SJSA1 (cell line): ENCODE measurements around the gene RASSF8. TPM values are rescaled to one million over a fixed set of nuclear protein-coding genes. Genes with fewer than 3 reads are reported as not detected.
A peak's percentile ranks its signal among the peaks of the same experiment; 100 is the strongest.

Source experiments
- DNase-seq, 2 experiments: peaks; one replicate each; pipeline ENCODE4 v3.0.0-alpha.2; 2015 to 2020; ENCODE audit warnings: low spot score in 2 of 2, low read depth in 1 of 2
- H3K27ac ChIP-seq: fragments of 250-450 bp; sonication (Bioruptor Pico); 2 replicates; pipeline ENCODE4 v1.5.1; 2020; ENCODE audit warnings: mild to moderate bottlenecking, moderate library complexity
- H3K27me3 ChIP-seq: fragments of 250-450 bp; sonication (Bioruptor Pico); replicated peaks from 2 replicates; pipeline ENCODE4 v1.5.1; 2020; ENCODE audit warnings: mild to moderate bottlenecking, moderate library complexity
- H3K36me3 ChIP-seq: fragments of 250-450 bp; sonication (Bioruptor Pico); 2 replicates; pipeline ENCODE4 v1.5.1; 2020; ENCODE audit warnings: mild to moderate bottlenecking
- H3K4me1 ChIP-seq: fragments of 250-450 bp; sonication (Bioruptor Pico); replicated peaks from 2 replicates; pipeline ENCODE4 v1.6.1; 2021; ENCODE audit warnings: mild to moderate bottlenecking
- H3K4me3 ChIP-seq: fragments of 250-450 bp; sonication (Bioruptor Pico); 2 replicates; pipeline ENCODE4 v1.5.1; 2020; ENCODE audit warnings: mild to moderate bottlenecking
- H3K9me3 ChIP-seq: fragments of 250-450 bp; sonication (Bioruptor Pico); replicated peaks from 2 replicates; pipeline ENCODE4 v1.5.1; 2020; ENCODE audit warnings: mild to moderate bottlenecking
- total RNA-seq: library from RNA; depleted of rRNA; stranded (reverse); fragments of >200 nt; shearing (Covaris generic); gene quantifications from 2 replicates; pipeline ENCODE4 v1.2.3, GENCODE V29; 2014

The RASSF8 gene
- total RNA-seq, 1 experiment from 2014 or later, result 65.0 TPM

DNA sequence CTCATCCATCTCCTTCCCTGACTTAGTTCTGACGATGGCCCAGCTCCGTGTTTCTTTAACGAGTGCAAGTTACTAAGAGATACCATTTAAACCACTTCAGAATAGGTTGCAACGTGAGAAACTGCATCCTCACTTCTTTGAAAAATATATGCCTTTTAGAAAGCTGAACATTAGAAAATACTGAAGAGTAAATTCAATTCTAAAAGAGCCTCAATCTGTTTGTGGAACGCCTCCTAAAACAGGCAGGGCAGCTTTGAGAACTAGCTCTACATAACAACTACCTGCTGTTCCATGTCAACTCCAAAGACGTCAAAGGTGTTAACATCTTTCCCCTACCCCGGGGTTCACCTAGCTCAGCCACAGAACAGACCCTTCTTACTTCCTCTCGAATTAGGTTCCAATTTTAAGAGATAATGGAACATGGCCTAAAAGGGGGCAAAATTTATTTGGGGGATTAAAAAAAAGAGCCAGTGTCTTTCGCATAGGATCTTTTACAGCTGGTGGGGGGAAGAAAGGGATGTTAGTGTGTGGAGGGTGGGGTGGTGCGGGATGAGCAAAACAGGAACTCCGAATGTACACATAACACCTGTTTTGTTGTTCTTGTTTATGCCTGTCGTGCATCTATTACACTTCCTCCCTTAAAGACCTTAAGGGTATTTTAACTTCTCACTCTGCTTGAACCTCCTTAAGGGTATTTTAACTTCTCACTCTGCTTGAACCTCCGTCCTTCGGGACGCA, 163.0 kb downstream of the RASSF8 start:
- Histone ChIP-seq H3K36me3 (peaks cover 59% of the 10 kb centered on the region), H3K4me1 (peaks cover 30% of the 10 kb centered on the region), H3K27ac (peak overlapping the region; percentile 90), H3K4me3 (peak overlapping the region; percentile 56), H3K27me3 (no peaks in the 10 kb centered on the region), H3K9me3 (no peaks in the 10 kb centered on the region)
- peak in 1 of 2 experiments; percentile 61 for DNase-seq

DNA sequence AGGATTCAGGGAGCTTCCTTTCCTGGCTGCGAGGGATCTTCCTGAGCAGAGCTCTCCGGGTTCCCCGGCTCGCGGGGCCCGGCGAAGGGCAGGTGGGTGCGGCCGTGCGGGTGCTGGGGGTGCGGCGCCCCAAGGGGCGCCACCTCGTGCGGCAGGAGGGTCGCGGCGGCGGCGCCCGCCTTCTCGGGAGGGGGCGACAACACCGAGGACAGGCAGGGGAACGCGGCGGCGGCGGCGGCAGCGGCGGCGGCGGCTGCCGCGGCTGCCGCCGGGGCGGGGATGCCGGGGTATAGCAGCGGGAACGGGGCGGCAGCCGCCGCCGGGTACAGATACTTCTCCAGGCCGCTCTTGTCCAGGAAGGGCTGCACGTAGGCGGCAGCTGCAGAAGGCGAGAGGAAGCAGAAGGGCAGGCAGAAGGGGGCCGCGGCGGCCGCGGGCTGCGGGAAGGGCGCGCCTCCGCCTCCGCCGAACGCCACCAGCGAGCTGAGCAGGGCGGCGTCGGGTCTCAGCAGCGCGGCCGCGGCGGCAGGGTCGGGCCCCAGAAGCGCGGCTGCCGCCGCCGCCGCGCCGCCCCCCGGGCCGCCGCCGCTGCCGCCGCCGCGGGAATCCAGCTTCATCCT, 163.7 kb downstream of the RASSF8 start:
- H3K4me1 ChIP-seq, result peaks cover 30% of the 10 kb centered on the region
- peak overlapping the region; percentile 90 for H3K27ac ChIP-seq
- H3K9me3 ChIP-seq, result no peaks in the 10 kb centered on the region
- H3K36me3 ChIP-seq, result peaks cover 59% of the 10 kb centered on the region
- no peaks in the 10 kb centered on the region for H3K27me3 ChIP-seq
- peak overlapping the region; percentile 56 for H3K4me3 ChIP-seq
- DNase-seq, result peak in 1 of 2 experiments; percentile 35

DNA sequence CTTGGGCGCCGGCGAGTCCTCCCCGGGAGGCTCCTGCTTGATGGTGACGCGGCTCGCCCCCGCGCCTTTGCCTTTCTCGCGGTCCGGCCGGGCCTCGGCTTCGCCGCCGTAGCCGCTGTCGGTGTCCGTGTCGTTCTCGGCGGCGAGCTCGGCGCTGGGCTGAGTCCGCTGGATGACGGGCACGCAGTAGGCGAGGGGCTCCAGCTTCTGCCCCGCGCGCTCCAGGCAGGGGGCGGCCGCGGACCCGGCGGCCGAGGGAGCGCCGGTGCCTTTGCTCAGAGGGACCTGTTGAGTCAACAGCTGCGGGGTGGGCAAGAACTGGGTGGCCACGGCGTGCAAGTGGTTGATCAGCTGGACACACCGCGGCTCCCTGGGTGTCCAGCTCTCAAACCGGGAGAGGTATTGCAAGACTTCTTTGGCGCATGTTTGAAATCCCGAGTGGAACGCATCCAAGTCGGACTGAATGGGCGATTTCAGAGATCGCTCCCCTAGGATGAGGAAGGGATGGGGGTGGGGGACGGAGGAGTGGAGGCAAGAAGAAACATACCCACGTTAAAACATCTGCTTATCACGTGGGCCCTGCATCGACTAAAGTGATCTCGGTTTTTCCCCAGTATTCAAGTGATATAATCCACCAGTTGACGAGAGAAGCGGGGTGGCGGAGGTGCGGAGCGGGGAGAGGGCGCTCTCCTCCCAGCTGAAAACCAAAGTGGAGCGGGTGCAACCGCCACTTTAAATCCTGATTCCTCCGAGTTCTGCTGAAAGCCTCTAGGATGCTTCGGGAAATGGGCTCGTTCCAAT, 164.4 kb downstream of the RASSF8 start:
- peaks cover 59% of the 10 kb centered on the region for H3K36me3 ChIP-seq
- peak overlapping the region; percentile 56 for H3K4me3 ChIP-seq
- DNase-seq, result peak; percentile 95 to 98
- no peaks in the 10 kb centered on the region for H3K9me3 ChIP-seq
- peak overlapping the region; percentile 90 for H3K27ac ChIP-seq
- no peaks in the 10 kb centered on the region for H3K27me3 ChIP-seq
- peaks cover 31% of the 10 kb centered on the region for H3K4me1 ChIP-seq

DNA sequence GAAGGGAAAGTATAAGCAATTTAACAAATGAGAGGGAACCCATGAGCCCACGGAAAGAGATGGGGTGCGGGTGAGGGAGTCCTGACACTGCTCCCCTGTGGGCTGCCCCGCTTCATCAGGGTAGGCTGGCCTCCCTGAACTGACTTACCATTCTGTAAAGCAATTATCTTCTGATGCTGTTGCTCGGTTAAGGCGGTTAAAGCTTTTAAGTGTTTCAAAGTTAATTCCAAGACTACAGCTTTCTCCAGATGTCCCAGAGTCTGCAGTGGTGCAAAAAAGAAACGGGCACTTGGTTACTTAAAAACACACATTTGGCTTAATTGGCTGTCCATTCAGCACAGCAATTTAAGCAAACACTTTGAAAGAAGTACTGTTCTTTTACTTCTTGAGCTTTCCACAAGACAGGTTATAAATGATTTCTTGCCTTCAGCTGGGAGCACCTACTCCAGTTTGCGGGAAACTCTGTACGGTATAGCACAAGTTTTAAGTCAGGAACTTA, 165.0 kb downstream of the RASSF8 start:
- H3K36me3 ChIP-seq, result peaks cover 53% of the 10 kb centered on the region
- H3K27ac ChIP-seq, result peak overlapping the region; percentile 90
- H3K27me3 ChIP-seq, result no peaks in the 10 kb centered on the region
- peaks cover 38% of the 10 kb centered on the region for H3K4me1 ChIP-seq
- H3K4me3 ChIP-seq, result peak overlapping the region; percentile 56
- no peak for DNase-seq
- H3K9me3 ChIP-seq, result no peaks in the 10 kb centered on the region

DNA sequence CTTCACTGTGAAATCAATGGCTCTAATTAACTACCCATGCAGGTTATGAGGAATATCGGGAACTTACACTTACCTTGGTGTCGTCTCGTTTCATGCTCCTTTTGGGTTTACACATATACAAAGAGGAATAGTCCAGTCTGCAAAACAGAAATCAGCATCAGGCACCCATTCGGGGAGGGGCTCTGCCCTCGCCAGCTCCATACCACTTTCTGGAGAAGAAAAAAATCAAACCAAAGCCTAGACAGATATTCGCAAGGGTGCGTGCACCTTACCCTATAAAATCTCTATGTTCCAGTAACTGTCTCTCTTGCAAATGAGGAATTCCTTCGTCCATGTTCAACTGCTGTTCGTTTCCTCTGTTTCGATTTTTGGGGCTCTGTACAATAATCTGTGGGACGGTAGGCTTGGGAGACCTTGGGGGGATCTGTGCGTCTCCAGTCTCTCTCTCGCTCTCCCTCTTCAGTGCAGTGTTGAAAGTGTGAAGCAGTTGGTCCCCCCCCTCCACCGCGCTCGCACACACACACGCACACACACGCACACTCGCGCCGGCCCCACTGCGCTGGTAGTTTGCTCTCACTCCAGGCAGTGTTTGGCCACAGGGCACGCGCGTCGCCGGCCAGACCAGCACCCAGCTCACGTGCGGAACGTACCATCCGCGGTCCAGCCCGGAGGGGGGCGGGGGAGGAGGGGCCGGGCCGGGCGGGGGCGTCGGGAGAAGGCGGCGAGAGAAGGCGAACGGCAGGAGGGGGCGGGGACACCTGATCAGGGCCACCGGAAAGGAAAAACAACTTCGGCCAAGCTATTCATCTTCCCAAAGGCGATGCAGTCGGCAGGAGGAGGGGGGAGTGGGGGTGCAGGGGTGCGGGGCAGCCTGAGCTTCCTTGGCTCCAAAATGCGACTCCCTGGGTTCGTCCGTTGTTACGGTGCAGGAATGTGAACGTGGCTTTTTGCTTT, 166.2 kb downstream of the RASSF8 start, which contains the start of gene BHLHE41:
BHLHE41 (minus strand) TSS at position 592 of the 954 bp plus-strand sequence; CDS start at position 334, 258 bp downstream.
- peaks cover 46% of the 10 kb centered on the region for H3K36me3 ChIP-seq
- peaks cover 33% of the 10 kb centered on the region for H3K4me1 ChIP-seq
- peak; percentile 90 to 93 for DNase-seq
- H3K9me3 ChIP-seq, result no peaks in the 10 kb centered on the region
- H3K27me3 ChIP-seq, result no peaks in the 10 kb centered on the region
- peak within 1 kb of the TSS; percentile 56 for H3K4me3 ChIP-seq
- H3K27ac ChIP-seq, result peak within 1 kb of the TSS; percentile 95

DNA sequence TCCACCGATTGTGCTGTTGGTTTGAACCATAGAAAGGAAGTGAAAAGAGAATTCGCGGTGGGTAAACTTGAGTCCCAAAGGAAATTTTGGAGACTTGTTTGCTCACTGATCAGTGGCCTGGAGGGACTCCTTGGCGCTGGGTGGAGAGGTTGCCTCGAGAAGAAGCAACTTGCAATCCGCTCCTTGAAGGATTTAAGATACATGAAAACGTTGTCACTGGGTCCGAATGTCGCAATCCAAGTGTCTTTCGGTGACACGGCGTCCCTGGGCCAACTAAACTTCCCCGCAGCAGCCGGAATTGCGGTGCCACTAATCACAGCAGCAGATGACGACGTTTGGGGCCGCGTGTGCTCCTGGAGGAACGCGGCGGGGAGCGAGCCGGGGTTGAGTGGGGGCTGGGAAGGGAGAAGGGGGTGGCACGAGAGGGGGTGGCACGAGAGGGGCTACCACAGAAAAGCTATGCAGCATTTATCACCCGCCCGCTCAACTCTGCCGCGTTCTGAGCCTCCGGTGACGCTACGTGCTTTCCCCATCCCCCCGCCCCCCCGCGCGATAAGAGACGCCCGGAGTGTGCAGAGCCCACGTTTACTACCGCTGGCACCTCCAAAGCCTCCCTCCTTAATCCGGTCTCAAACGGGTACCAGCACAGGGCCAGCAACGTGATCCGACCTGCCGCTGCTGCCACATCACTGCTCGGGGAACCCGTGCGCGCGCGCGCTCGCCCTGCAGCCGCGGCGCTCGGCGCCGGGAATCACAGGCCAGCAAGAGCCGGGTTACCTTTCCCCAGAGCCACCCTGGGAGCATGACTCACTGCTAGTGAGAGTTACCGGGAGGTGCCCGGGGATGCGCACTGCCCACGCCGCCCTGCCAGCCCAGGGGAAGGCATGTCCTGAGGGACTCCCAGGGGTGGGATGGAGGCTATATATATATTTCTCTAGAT, 167.2 kb downstream of the RASSF8 start:
- H3K27ac ChIP-seq, result peak overlapping the region; percentile 95
- H3K27me3 ChIP-seq, result no peaks in the 10 kb centered on the region
- no peaks in the 10 kb centered on the region for H3K9me3 ChIP-seq
- peak overlapping the region; percentile 56 for H3K4me3 ChIP-seq
- H3K4me1 ChIP-seq, result peaks cover 24% of the 10 kb centered on the region
- H3K36me3 ChIP-seq, result peaks cover 36% of the 10 kb centered on the region
- peak; percentile 92 to 94 for DNase-seq

DNA sequence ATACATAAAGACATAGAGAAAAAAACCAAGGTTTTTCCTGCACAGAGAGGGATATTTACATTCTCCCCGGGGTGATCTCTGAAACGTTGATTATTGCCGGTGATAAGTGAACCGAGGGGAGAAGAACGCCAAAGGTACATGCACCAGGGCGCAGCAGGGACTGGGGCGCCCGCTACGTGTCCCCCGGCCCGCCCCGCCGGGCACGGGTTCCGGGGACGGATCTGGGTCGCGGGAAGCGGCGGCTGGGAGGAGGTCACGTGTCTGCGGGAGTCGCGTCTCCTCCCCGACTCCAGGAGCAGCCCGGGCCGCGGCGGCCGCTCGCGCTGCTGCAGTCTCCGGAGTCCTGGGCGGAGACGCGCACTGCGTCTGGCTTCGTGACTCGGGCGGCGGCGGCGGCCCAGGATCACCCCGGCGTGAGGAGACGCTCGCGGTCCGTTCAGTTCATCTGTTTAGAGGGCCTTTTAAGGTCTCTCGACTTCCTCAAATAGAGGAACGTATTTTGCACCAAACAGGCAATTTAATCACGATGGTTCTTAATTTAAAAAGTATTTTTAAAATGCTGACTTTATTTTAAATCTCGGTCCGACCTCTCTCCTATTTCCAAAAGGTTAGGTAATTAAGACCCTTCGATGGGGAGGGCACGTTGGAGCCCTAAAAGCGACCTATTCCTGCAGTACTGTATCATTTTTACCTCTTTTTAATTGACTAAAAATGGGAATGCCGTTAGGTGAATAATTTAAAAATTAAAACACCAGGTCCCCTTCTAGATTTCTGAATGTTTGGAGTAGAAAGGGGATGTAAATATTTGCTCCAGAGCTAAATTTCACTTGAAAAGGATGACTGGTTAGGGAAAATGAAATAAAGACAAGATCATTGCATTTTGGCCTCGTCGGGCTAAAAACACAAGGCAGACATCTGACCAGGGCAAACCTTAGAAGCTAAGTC, 168.1 kb downstream of the RASSF8 start:
- DNase-seq, result peak; percentile 85 to 90
- Histone ChIP-seq H3K27ac (peak overlapping the region; percentile 95), H3K4me1 (peaks cover 22% of the 10 kb centered on the region), H3K27me3 (no peaks in the 10 kb centered on the region), H3K9me3 (no peaks in the 10 kb centered on the region), H3K36me3 (peaks cover 27% of the 10 kb centered on the region), H3K4me3 (peak overlapping the region; percentile 56)

DNA sequence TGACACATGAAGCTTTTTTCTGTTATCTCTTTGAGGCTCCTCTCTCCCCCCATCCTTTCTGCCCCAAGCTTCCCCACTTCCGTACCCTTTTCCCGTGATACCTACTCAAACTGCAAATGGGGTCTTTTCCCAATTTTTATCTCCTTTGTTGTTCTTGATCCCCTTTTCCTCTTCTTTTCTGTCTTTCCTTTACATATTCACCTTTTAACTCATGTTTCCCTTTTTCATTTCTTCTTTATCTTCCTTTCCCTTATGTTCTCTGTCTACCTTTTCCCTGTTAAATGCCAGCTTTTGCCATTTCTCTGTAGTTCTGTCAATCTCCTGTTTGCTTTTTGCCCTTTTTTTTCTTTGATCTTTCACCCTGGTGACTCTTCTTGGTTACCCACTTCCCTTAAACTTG, 168.9 kb downstream of the RASSF8 start:
- Histone ChIP-seq H3K27me3 (no peaks in the 10 kb centered on the region), H3K36me3 (peaks cover 19% of the 10 kb centered on the region), H3K9me3 (no peaks in the 10 kb centered on the region), H3K27ac (peak overlapping the region; percentile 95), H3K4me3 (peak overlapping the region; percentile 56), H3K4me1 (peaks cover 22% of the 10 kb centered on the region)
- DNase-seq, result no peak

DNA sequence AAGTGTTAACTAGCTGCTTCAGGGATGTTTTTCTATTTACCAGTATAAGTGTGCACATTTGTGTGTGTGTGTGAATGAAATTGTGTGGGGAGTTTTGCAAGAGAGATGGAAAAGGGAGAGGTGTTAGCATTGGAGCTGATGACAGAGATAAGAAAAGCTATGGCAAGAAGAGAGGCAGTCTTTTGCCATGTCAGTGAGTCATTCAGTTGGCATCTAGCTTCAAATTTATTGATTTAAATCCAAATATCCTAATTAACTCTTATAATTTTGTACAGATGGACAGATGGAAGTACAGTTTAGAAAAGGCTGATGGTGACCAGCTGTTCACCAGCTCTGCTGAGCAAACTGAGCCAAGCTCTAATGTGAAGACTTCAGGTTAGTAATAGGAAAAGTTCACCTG, 169.7 kb downstream of the RASSF8 start:
- no peak overlapping the region for H3K27ac ChIP-seq
- H3K4me1 ChIP-seq, result peaks cover 22% of the 10 kb centered on the region
- no peak overlapping the region for H3K4me3 ChIP-seq
- no peak for DNase-seq
- no peaks in the 10 kb centered on the region for H3K9me3 ChIP-seq
- H3K27me3 ChIP-seq, result no peaks in the 10 kb centered on the region
- peaks cover 11% of the 10 kb centered on the region for H3K36me3 ChIP-seq
